HG02623 (cell line): ENCODE data around the gene PLIN4.

ENCODE experiments used
- ATAC-seq: cut with Tn5 transposase; IDR thresholded peaks from one replicate; pipeline ENCODE4 v1.9.1; 2021; ENCODE audit warnings: moderate library complexity; ENCODE audit not compliant: unreplicated experiment

PLIN4 gene

GRCh38 chr19:4493104-4493928 lies 25.0 kb downstream of the PLIN4 start:
- no peak for ATAC-seq

GRCh38 chr19:4492337-4493103 lies 25.8 kb downstream of the PLIN4 start:
- no peak for ATAC-seq

GRCh38 chr19:4491446-4491845 lies 26.8 kb downstream of the PLIN4 start:
- ATAC-seq: no peak

DNA sequence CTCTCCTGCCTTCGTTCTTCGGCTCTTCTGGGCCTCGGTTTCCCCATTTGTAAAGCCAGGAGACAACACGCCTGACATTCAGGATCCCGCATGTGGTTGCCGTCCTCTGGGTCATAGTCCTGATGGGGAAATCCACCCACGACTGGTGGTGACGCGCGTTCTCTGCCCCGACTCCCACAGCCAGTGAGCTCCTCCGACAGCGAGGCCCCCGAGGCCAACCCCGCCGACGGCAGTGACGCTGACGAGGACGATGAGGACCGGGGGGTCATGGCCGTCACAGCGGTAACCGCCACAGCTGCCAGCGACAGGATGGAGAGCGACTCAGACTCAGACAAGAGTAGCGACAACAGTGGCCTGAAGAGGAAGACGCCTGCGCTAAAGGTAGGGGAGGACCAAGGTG lies 29.8 kb downstream of the PLIN4 start:
- no peak for ATAC-seq

DNA sequence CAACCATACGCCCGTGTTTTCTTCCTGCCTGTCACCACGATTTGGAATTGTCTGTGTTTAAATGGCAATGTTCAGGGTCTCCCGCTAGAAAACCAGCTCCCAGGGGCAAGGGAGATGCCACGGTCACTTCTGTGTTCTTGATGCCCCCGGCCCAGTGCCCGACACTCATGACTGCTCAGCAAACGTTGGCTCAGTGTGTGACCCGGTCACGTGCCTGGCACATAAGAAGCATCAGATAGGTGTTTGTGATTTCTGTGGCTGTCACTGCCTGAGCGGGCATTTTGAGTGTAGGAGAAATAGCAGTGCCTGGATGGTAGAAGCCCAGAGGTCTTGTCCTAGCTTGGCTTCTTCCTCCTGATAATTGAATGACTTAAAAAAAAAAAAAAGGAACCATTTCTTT lies 30.7 kb downstream of the PLIN4 start:
- ATAC-seq: no peak

DNA sequence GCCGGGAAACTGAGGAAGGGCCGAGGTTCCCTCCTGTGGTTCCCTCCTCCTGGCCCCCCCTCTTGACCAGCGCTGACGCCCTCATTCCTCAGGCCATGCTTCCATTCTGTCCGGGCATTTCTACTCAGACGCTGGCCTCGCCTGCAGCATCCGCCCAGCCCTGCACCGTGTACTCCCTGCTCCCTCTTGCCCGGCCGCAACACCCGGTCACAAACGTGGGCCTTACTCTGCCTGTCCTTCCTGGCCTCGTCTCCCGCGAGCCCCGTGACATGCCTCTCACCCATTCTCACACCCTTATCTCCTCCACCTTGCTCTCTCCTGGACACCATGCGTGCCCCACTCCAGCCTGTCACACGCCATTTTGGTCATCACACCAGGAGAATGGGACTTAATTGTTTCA lies 34.9 kb downstream of the PLIN4 start:
- ATAC-seq: no peak

DNA sequence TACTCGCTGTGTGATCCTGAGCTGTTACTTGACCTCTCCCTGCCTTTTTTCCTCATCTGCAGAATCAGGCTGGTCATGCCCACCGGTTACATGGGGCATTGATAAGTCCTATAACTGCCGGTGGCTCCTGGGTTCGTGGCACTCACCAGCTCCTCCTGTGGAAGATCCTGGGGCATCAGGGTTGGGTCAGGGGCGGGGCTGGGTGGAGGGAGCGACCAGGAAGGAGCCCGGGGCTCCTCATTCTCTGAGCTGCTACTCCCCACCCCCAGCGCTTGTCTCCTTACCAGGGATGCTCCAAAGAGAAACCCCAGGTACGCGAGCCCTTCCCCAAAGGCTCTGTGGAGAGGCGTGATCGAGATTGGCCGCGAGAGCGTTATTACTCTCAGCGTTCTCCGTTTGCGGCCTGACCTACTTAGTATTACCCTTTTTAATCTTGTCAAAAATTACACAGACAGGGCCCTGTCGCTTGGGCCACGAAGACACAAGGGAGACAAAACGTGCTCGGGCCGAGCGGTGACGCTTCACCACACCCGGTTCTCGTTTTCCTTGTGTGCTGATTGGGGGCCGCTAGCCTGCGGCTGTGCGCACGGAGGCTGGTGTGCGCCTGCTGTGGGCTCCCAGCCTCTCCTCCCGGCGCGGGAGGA lies 35.4 kb downstream of the PLIN4 start:
- ATAC-seq: no peak

- ATAC-seq: no peak
These were observed 41.1 kb downstream of the PLIN4 start for GRCh38 chr19:4477034-4477801.

DNA sequence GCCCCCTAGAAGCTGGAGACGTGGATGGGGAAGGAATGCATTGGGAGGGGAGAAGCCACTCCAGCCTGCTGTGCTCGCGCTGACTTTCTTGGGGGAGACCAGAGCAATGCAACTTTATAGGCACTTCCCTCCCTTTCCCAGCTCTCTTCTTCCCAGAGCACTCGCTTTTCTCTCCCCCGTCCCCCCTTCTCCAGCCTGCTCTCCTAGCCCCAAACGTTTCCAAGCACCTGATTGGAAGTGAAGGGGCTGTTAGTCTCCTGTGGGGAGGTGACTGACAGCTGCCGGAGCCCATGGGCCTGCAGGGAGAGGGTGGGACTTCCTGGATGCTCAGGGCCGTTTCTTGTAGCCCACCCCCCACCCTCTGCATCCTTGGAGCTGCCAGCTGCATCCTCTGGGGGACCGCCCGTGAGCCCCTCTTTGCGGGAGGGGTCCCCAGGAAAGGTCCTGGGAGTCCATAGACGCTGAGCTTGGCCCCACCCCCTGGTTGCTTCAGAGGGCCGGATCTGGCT lies 43.7 kb downstream of the PLIN4 start:
- ATAC-seq: no peak

DNA sequence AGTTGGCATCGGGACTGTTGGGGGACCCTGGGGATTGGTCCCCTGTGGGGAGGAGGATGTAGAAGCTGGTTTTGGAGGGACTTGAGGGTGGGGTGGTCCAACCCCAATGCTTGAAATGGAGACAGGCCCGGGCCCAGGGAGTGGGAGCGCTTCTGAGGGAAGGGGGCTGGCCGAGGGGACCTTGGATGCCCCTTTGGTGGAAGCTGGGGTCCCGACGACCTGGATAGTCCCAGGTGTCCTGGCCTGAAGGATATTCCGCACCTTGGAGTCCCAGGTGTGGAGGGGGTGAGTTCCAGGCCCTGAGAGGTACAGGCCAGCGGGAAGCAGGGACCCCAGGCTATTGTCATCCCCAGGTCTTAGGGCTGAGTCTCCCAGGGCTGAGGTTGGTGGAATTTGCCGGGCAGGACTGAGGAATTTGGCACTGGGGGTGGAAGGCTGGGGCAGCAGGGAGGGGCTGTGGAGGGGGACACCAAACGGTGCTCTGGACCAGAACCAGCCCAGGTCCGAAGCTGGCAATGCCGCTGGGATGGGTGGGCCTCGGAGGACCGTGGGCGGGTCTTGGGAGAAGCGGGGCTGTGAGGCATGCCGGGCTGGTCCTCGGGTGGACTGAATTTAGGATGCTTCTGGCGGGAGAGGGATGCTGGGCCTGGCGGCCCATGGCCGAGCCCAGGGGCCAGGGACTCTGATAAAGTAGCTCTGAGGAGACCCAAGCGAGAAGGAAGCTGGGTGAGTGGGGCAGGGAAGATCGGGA lies 44.3 kb downstream of the PLIN4 start:
- ATAC-seq: no peak

DNA sequence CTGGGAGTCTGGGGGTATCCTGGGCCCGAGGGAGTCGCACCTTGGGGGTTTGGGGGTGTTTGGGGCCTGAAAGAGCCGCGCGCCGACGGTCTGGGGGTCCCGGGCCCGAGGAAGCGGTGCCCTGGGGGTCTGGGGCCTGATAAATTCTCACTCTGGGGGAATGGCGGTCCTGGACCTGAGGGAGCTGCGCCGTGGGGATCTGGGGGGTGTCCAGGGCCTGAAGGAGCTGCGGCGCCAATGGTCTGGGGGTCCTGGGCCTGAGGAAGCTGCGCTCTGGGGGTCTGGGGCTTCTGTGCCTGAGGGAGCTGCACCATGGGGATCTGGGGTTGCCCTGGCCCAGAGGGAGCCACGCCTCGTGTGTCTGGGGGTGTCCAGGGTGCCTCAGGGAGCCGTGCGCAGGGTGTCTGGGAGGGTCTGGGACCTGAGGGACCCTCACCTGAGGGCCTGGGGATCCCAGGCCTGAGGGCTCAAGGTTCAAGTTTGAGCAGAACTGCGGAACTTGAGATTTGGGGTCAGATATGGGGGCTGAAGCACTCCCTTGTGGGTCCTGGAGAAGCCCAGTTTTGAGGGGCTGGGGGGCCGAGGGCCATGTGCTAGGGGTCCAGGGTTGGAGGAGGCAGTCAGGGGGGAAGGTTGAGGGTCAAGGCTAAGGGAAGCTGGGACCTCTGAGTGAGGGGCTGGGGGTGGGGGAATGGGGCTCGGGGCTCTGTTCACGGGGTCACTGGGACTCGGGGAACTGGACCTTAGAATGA lies 45.1 kb downstream of the PLIN4 start:
- ATAC-seq: no peak

DNA sequence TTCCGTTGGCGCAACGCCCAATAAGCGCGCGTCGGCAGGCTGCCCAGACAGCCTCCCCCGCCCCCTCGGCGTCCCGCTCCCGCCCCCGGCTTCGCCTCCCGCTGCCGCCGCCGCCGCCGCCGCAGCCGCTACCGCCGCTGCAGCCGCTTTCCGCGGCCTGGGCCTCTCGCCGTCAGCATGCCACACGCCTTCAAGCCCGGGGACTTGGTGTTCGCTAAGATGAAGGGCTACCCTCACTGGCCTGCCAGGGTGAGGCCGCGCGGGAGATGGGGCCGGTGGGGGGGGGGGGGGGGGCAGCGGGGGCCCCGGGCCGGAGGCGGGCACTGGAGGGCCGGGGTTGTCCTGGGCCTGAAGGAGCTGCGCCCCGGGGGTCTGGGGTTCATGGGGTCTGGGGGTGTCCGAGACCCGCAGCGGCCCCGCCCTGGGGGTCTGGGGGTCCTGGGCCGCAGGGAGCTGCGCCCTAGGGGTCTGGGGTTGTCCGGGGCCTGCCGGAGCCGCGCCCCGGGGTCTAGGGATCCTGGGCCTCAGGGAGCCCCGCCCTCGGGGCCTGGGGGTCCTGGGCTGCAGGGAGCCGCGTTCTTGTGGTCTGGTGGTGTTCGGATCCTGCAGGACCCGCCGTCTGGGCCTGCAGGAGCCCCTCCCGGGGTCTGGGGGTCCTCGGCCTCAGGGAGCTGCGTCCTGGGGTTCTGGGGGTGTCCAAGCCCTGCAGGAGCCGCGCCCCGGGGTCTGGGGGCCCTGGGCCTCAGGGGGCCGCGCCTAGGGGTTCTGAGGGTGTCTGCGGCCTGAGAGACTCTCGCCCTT lies 45.9 kb downstream of the PLIN4 start, which contains the start of gene HDGFL2:
HDGFL2 (plus strand) TSS at position 124 of the 801 bp plus-strand sequence; CDS start at position 178, 54 bp downstream.
- no peak for ATAC-seq

DNA sequence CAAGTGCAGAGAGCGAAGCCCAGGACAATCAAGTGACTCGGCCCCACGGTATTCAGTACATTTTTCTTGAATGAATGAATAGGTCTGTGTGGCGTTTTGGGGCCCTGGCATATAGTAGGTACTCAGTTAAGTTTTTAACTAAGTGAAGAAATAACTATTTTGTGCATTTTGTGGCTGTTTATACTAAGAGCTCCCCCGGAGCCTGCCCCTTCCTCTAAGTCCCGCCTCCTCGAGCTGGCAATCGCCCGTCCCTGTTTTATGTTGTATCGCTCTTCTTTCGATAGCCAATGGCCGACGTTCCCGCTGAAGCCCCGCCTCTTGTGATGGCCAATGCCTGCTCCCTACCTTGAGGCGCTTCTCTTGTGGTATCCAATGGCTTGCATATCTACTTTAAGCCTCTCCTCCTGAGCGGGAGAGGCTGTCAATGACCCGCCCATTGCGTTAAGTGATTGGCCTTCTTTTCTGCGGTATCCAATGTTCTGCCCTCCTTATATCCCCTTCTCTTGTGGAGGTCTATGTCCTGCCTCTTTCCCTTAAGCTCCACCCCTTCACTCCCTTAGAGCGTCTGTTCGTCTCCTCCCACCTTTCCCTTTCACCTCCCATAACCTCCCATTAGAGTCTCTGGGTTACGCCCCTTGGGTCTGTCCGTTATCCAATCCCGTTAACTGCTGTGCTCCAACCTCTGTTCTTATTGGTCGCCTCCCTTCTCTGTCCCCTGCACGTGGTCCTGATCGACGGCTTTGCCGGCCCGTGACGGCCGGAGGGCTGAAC lies 46.7 kb downstream of the PLIN4 start:
- ATAC-seq: peak; percentile 87

GRCh38 chr19:4467835-4468234 lies 50.5 kb downstream of the PLIN4 start:
- no peak for ATAC-seq

DNA sequence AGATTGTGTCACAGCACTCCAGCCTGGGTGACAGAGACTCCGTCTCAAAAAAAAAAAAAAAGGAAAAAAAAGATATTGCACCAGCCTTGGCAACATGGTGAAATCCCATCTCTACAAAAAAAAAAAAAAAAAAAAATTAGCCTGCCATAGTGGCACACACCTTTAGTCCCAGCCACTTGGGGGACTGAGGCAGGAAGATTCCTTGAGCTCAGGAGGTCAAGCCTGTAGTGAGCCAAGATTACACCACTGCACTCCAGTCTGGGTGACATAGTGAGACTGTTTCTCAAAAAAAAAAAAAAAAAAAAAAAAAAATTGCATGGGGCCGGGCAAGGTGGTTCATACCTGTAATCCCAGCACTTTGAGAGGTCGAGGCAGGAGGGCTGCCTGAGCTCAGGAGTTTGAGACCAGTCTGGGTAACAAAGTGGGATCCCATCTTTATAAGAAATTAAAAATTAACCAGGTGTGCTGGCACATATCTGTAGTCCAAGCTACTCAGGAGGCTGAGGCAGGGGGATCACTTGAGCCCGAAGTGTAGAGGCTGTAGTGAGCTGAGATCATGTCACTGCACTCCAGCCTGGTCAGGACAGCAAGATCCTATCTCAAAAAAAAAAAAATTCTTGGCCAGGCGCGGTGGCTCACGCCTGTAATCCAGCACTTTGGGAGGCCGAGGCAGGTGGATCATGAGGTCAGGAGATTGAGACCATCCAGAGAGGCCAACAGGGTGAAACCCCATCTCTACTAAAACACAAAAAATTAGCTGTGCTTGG lies 53.3 kb downstream of the PLIN4 start:
- ATAC-seq: no peak

DNA sequence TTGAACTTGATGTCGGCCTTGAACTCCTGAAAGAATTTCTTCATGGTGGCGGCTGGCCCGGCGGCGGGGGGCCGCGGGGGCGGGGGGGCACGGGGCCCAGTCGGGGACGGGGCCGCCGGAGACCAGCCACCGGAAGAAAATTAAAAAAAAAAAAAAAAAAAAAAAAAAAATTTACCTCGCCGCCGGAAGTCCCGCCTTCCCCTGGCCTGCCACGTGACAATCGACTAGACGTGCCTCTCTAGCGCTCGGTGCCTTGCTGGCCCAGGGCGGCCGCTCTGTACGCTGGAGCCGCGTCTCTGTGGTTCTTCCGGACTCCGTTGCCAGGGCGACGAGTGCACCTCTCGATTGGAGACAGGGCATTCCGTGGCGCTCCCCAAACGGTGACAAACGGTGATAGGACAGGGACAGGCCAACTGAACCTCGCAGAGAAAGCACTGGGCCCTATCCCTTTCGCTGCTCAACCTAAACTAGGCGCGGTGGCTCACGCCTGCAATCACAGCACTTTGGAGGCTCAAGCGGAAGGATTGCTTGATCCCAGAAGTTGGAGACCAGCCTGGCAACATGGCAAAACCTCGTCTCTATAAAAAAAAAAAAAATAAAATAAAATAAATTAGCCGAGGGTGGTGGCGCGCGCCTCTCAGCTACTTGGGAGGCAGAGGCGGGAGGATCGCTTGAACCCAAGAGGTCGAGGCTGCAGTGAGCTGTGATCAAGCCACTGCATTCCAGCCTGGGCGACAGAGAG lies 60.5 kb downstream of the PLIN4 start, which contains the start of gene UBXN6:
UBXN6 (minus strand) TSS at position 141 of the 742 bp plus-strand sequence; CDS start at position 44, 97 bp downstream.
- peak; percentile 82 for ATAC-seq
